IMR-90 (cell line): ENCODE data around the gene OR5B21. TPM values are rescaled to one million over a fixed set of nuclear protein-coding genes. Genes with fewer than 3 reads are reported as not detected.

Experiments used
- ATAC-seq: fragments of 200-7000 bp; cut with Tn5 transposase; 2 replicates; pipeline ENCODE4 v1.9.1; 2020; ENCODE audit warnings: low read depth, mild to moderate bottlenecking, moderate library complexity
- BruUV-seq: library from RNA; stranded (reverse); fragments of 400-500 nt; replicated peaks from 2 replicates; lab custom pipeline; 2021; lab: Mats Ljungman, UMichigan
- CTCF ChIA-PET: fragments of 300-600 bp; formaldehyde crosslinking; extraction: SDS; loops from one replicate; lab custom pipeline; 2021; ENCODE audit warnings: antibody characterized with exemption; lab: Yijun Ruan, JAX
- POLR2A ChIA-PET: fragments of 300-600 bp; sonication (Branson Sonifier 250); formaldehyde crosslinking; loops from one replicate; lab custom pipeline; 2022; ENCODE audit warnings: antibody characterized with exemption; ENCODE audit not compliant: unreplicated experiment; lab: Charles Lee
- DNase-seq: peaks from one replicate; pipeline ENCODE4 v3.0.0; 2013
- H2AFZ ChIP-seq: replicated peaks from 2 replicates; pipeline ENCODE3; 2013; ENCODE audit warnings: low read length, mild to moderate bottlenecking; ENCODE audit not compliant: poor library complexity
- H2AK5ac ChIP-seq: 2 replicates; pipeline ENCODE4 v1.6.1; 2013; ENCODE audit warnings: low read depth, low read length, inconsistent platforms
- H2AK9ac ChIP-seq: replicated peaks from 2 replicates; pipeline ENCODE3; 2013; ENCODE audit warnings: mild to moderate bottlenecking, low read depth, low read length, moderate library complexity; ENCODE audit not compliant: poor library complexity
- H2BK120ac ChIP-seq: 2 replicates; pipeline ENCODE4 v1.6.1; 2013; ENCODE audit warnings: low read depth, low read length, inconsistent platforms
- H2BK15ac ChIP-seq: 3 replicates; pipeline ENCODE4 v1.6.1; 2013; ENCODE audit warnings: low read depth, low read length, inconsistent platforms
- H2BK20ac ChIP-seq: 2 replicates; pipeline ENCODE4 v1.6.1; 2013; ENCODE audit warnings: low read depth, mild to moderate bottlenecking, inconsistent platforms, low read length, moderate library complexity
- H2BK5ac ChIP-seq: 2 replicates; pipeline ENCODE4 v1.6.1; 2013; ENCODE audit warnings: mild to moderate bottlenecking, low read depth, low read length, inconsistent platforms; ENCODE audit not compliant: poor library complexity, severe bottlenecking
- H3K14ac ChIP-seq: replicated peaks from 2 replicates; pipeline ENCODE4 v1.6.1; 2013; ENCODE audit warnings: low read depth, low read length, inconsistent platforms
- H3K18ac ChIP-seq: 2 replicates; pipeline ENCODE4 v1.6.1; 2013; ENCODE audit warnings: low read depth, low read length, control low read depth
- H3K23ac ChIP-seq: 2 replicates; pipeline ENCODE4 v1.6.1; 2013; ENCODE audit warnings: low read depth, low read length, inconsistent platforms
- H3K27ac ChIP-seq: 2 replicates; pipeline ENCODE4 v1.5.1; 2013; ENCODE audit warnings: mild to moderate bottlenecking, control low read depth, low read length; ENCODE audit not compliant: insufficient read depth
- H3K27me3 ChIP-seq: 2 replicates; pipeline ENCODE4 v1.6.1; 2013; ENCODE audit warnings: low read length; ENCODE audit not compliant: control insufficient read depth, insufficient read depth
- H3K36me3 ChIP-seq: 2 replicates; pipeline ENCODE4 v1.6.1; 2013; ENCODE audit warnings: low read length, mixed read lengths; ENCODE audit not compliant: control insufficient read depth, insufficient read depth
- H3K4ac ChIP-seq: 2 replicates; pipeline ENCODE4 v1.6.1; 2013; ENCODE audit warnings: low read depth, low read length, inconsistent platforms
- H3K4me1 ChIP-seq: 2 replicates; pipeline ENCODE4 v1.6.1; 2013; ENCODE audit warnings: low read length, mixed read lengths; ENCODE audit not compliant: control insufficient read depth, insufficient read depth
- H3K4me2 ChIP-seq: 2 replicates; pipeline ENCODE4 v1.6.1; 2013; ENCODE audit warnings: low read depth, mild to moderate bottlenecking, control low read depth, low read length, moderate library complexity
- H3K4me3 ChIP-seq: 2 replicates; pipeline ENCODE4 v1.5.1; 2013; ENCODE audit warnings: low read depth, mild to moderate bottlenecking, control low read depth, low read length, moderate library complexity; ENCODE audit not compliant: insufficient read depth
- H3K56ac ChIP-seq: 2 replicates; pipeline ENCODE4 v1.6.1; 2013; ENCODE audit warnings: low read length, inconsistent platforms; ENCODE audit not compliant: insufficient read depth; ENCODE audit errors: extremely low read depth
- H3K79me1 ChIP-seq, 2 experiments: 2 replicates each; pipeline ENCODE4 v1.6.1; 2013; ENCODE audit warnings: low read length in 2 of 2, inconsistent platforms in 1 of 2, low read depth in 1 of 2
- H3K9ac ChIP-seq: 2 replicates; pipeline ENCODE4 v1.6.1; 2013; ENCODE audit warnings: low read depth, low read length, control low read depth
- H3K9me1 ChIP-seq: 2 replicates; pipeline ENCODE4 v1.6.1; 2013; ENCODE audit warnings: low read length, inconsistent platforms; ENCODE audit not compliant: insufficient read depth
- H3K9me3 ChIP-seq: 2 replicates; pipeline ENCODE4 v1.6.1; 2013; ENCODE audit warnings: low read length; ENCODE audit not compliant: control insufficient read depth, insufficient read depth
- H4K20me1 ChIP-seq: 2 replicates; pipeline ENCODE4 v1.6.1; 2013; ENCODE audit warnings: low read length, inconsistent platforms; ENCODE audit not compliant: insufficient read depth
- H4K5ac ChIP-seq: 2 replicates; pipeline ENCODE4 v1.6.1; 2013; ENCODE audit warnings: mild to moderate bottlenecking, low read depth, low read length, control low read depth
- H4K8ac ChIP-seq, 2 experiments: 2 replicates each; pipeline ENCODE4 v1.6.1; 2013; ENCODE audit warnings: low read depth in 2 of 2, low read length in 2 of 2, control low read depth in 1 of 2, inconsistent platforms in 1 of 2
- H4K91ac ChIP-seq: 2 replicates; pipeline ENCODE4 v1.6.1; 2013; ENCODE audit warnings: low read depth, low read length, inconsistent platforms; ENCODE audit not compliant: insufficient read depth
- CEBPB ChIP-seq: IDR thresholded peaks from 2 replicates; pipeline ENCODE4 v1.6.1; 2012; ENCODE audit warnings: low read depth, low read length, improper control_type of control experiment
- MXI1 ChIP-seq: IDR thresholded peaks from 2 replicates; pipeline ENCODE4 v1.6.1; 2012; ENCODE audit warnings: low read depth, mild to moderate bottlenecking, low read length, moderate library complexity, borderline replicate concordance
- RAD21 ChIP-seq: IDR thresholded peaks from 2 replicates; pipeline ENCODE4 v1.6.1; 2012; ENCODE audit warnings: low read length, improper control_type of control experiment
- RFX5 ChIP-seq: IDR thresholded peaks from 2 replicates; pipeline ENCODE4 v1.8.0; 2012; ENCODE audit warnings: low read depth, mild to moderate bottlenecking, low read length, moderate library complexity
- WGBS, 2 experiments: methylation state at CpG; one replicate each; pipeline versions ENCODE4 v1.1.5 to v1.1.7; 2013; ENCODE audit warnings: missing lambda C conversion rate in 2 of 2; ENCODE audit not compliant: insufficient read length in 1 of 2; ENCODE audit errors: extremely low coverage in 2 of 2; 5-methylcytosine and 5-hydroxymethylcytosine counted together
- dilution Hi-C: fragments of 300-500 bp; cut with HindIII; formaldehyde crosslinking; loops from one replicate; pipeline ENCODE4 v1.14.3; 2018; ENCODE audit warnings: low sequenced_read_pairs; ENCODE audit not compliant: unreplicated experiment
- in situ Hi-C: fragments of 300-500 bp; cut with MboI; formaldehyde crosslinking; loops from 3 replicates; pipeline ENCODE4 v1.14.3; 2019; ENCODE audit warnings: low sequenced_read_pairs, inconsistent platforms, mixed read lengths
- intact Hi-C: fragments of 100-400 bp; cut with micrococcal nuclease; formaldehyde crosslinking; loops from 2 replicates; pipeline ENCODE4 v1.10.0; 2022
- polyA plus RNA-seq, 3 experiments: library from polyadenylated mRNA; depleted of rRNA; stranded (reverse); fragments of >200 nt; gene quantifications; 2 replicates each; pipeline ENCODE4 v1.2.3, GENCODE V29; 2012; ENCODE audit warnings: low replicate concordance in 1 of 3
- total RNA-seq: library from RNA; depleted of rRNA; stranded (reverse); fragments of >200 nt; gene quantifications from 2 replicates; pipeline ENCODE4 v1.2.3, GENCODE V29; 2012; rRNA removed
- TF ChIP-seq, protein P1 (sequence below): fragments of 150-350 bp; IDR thresholded peaks from 2 replicates; pipeline ENCODE4 v1.6.1; 2017; ENCODE audit warnings: mild to moderate bottlenecking, antibody characterized with exemption, low read length, low read depth

Gene OR5B21
- total and polyA plus RNA-seq, 2 of the 4 experiments (the other 2 are of a cell fraction), result not detected

DNA sequence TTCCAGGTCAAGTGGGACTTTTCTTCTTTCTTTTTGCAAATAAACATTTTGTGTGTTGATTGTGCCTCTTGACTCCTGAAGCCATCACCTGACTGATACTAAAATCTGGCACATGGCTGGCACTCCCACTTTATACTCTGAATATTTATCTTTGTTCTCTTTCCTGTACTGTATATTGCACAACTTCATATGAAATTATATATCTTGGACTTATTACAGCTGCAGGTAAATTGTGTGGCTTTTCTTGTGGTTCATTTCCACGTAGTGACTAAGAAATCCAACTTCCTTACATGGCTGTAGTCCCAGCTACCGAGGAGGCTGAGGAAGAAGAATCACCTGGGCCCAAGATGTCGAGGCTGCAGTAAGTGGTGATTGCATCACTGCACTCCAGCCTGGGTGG lies 42.2 kb downstream of the OR5B21 start:
- dilution Hi-C loops, result no loop called here
- ATAC-seq (peak; percentile 29; the same call in 1 of the 2 replicates), DNase-seq (no peak)
- ChIA-PET POLR2A (no interaction called here), CTCF (no interaction called here)
- no peaks in the 10 kb centered on the region for H3K36me3 ChIP-seq
- peak overlapping the region; percentile 64 for H2BK5ac ChIP-seq
- no TSS peak for BruUV-seq
- H4K5ac ChIP-seq, result peak overlapping the region; percentile 52; the same call in 1 of the 2 replicates
- no peak overlapping the region for H2BK15ac ChIP-seq
- no peaks in the 10 kb centered on the region for H4K20me1 ChIP-seq
- H3K9me3 ChIP-seq, result peaks cover 5% of the 10 kb centered on the region; the same call in 1 of the 2 replicates
- no peak overlapping the region for H2BK20ac ChIP-seq
- no CpG with 5 or more reads among the region's 3 CpGs for WGBS, 2 experiments
- no peak overlapping the region for H3K4ac ChIP-seq
- no peak overlapping the region for H4K91ac ChIP-seq
- H3K4me2 ChIP-seq, result no peak overlapping the region
- H3K23ac ChIP-seq, result no peak overlapping the region
- H3K18ac ChIP-seq, result peak overlapping the region; percentile 66; the same call in 1 of the 2 replicates
- H3K56ac ChIP-seq, result no peak overlapping the region
- H2BK120ac ChIP-seq, result peak overlapping the region; percentile 32; the same call in 1 of the 2 replicates
- H3K4me1 ChIP-seq, result peaks cover 2% of the 10 kb centered on the region; the same call in 1 of the 2 replicates
- no peak overlapping the region for H3K4me3 ChIP-seq
- intact Hi-C loops, result no loop called here
- H3K27me3 ChIP-seq, result no peaks in the 10 kb centered on the region
- in situ Hi-C loops, result no loop called here
- peak; percentile 64 for TF ChIP-seq CEBPB
- TF ChIP-seq RFX5, result no peak
- no peak for TF ChIP-seq MXI1
- TF ChIP-seq, protein P1, sequence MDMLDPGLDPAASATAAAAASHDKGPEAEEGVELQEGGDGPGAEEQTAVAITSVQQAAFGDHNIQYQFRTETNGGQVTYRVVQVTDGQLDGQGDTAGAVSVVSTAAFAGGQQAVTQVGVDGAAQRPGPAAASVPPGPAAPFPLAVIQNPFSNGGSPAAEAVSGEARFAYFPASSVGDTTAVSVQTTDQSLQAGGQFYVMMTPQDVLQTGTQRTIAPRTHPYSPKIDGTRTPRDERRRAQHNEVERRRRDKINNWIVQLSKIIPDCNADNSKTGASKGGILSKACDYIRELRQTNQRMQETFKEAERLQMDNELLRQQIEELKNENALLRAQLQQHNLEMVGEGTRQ, result no peak
- no peak for TF ChIP-seq RAD21
- no peaks in the 10 kb centered on the region for H3K79me1 ChIP-seq
- H2AK9ac ChIP-seq, result no peak overlapping the region
- H2AFZ ChIP-seq, result no peak overlapping the region
- H3K9me1 ChIP-seq, result no peaks in the 10 kb centered on the region
- 0 out of 2 replicates have a peak overlapping the region, but pooled peaks have one; percentile 33 for H2AK5ac ChIP-seq
- peak overlapping the region in 1 of 2 experiments; percentile 43; a peak in 2 of 4 replicates for H4K8ac ChIP-seq
- H3K27ac ChIP-seq, result peak overlapping the region; percentile 41; the same call in 1 of the 2 replicates
- no peak overlapping the region for H3K9ac ChIP-seq
- H3K14ac ChIP-seq, result no peak overlapping the region

Other genes with a start within 250 kb of the OR5B21 start
- gene OR10W1, start 239.8 kb downstream of the OR5B21 start, total RNA-seq, result not detected in 2 replicates
- not detected in 2 replicates for gene OR10W1, start 239.8 kb downstream of the OR5B21 start, polyA plus RNA-seq (2012; rRNA removed)
- not detected in 2 replicates for gene OR5B17, start 149.0 kb downstream of the OR5B21 start, total RNA-seq
- not detected in 2 replicates for gene OR5B17, start 149.0 kb downstream of the OR5B21 start, polyA plus RNA-seq (2012; rRNA removed)
- gene OR5B3, start 101.2 kb downstream of the OR5B21 start, total RNA-seq, result not detected in 2 replicates
- gene OR5B3, start 101.2 kb downstream of the OR5B21 start, polyA plus RNA-seq (2012; rRNA removed), result not detected in 2 replicates
- under 0.01 TPM in 1 of 2 replicates, not detected in the other for gene OR5B2, start 80.0 kb downstream of the OR5B21 start, total RNA-seq
- gene OR5B2, start 80.0 kb downstream of the OR5B21 start, polyA plus RNA-seq (2012; rRNA removed), result not detected in 2 replicates
- gene OR5B12, start 65.9 kb downstream of the OR5B21 start, total RNA-seq, result not detected in 2 replicates
- not detected in 2 replicates for gene OR5B12, start 65.9 kb downstream of the OR5B21 start, polyA plus RNA-seq (2012; rRNA removed)
- 11.9 and 13.4 TPM in 2 replicates for gene LPXN, start 67.8 kb upstream of the OR5B21 start, total RNA-seq
- 15.2 and 15.7 TPM in 2 replicates for gene LPXN, start 67.8 kb upstream of the OR5B21 start, polyA plus RNA-seq (2012; rRNA removed)
- gene ZFP91, start 71.0 kb upstream of the OR5B21 start, total RNA-seq, result 25.3 and 43.0 TPM in 2 replicates
- 18.1 and 20.7 TPM in 2 replicates for gene ZFP91, start 71.0 kb upstream of the OR5B21 start, polyA plus RNA-seq (2012; rRNA removed)
- 2.3 and 3.3 TPM in 2 replicates for gene CNTF, start 114.6 kb upstream of the OR5B21 start, total RNA-seq
- gene CNTF, start 114.6 kb upstream of the OR5B21 start, polyA plus RNA-seq (2012; rRNA removed), result 1.1 and 1.2 TPM in 2 replicates
- gene GLYAT, start 223.8 kb upstream of the OR5B21 start, total RNA-seq, result not detected in 2 replicates
- gene GLYAT, start 223.8 kb upstream of the OR5B21 start, polyA plus RNA-seq (2012; rRNA removed), result not detected in 2 replicates